ENCODE results near the gene ANP32E.
"Not testable (repeated sequence)": the region's sequence is repeated elsewhere in the genome, so short reads cannot be mapped to it uniquely, and the experiment has no call there.

- TF ChIP-seq POLR2A, TAF1 (IDR thresholded peaks at IDR 0.05; ENCODE audit: low read depth, low read length): not testable (repeated sequence)
Observed at GRCh38 chr1:150215855-150216254, 20.1 kb downstream of the ANP32E start.
